Effector memory CD8-positive, alpha-beta T cell (primary cell): ENCODE data around the gene OR8U1.
"Not testable (repeated sequence)": the region's sequence is repeated elsewhere in the genome, so short reads cannot be mapped to it uniquely, and the experiment has no call there.

Experiments used
- ATAC-seq: fragments of 150-1000 bp; cut with Tn5 transposase; replicated peaks from 2 replicates; pipeline ENCODE4 v1.10.0; 2021; ENCODE audit warnings: mild to moderate bottlenecking, moderate library complexity
- DNase-seq, 3 experiments: peaks; one replicate each; pipeline ENCODE4 v3.0.0; 2021
- H3K27ac Mint-ChIP-seq, 2 donors: one replicate each; pipeline ENCODE4 v1.8.0; 2022; ENCODE audit warnings: mild to moderate bottlenecking in 2 of 2, mixed read lengths in 2 of 2, moderate library complexity in 2 of 2
- H3K27me3 Mint-ChIP-seq, 2 donors: one replicate each; pipeline ENCODE4 v1.8.0; 2022; ENCODE audit warnings: mixed read lengths in 2 of 2
- H3K36me3 Mint-ChIP-seq: one replicate; pipeline ENCODE4 v1.8.0; 2022; ENCODE audit warnings: mild to moderate bottlenecking, moderate library complexity, mixed read lengths; ENCODE audit not compliant: insufficient read depth
- H3K4me1 Mint-ChIP-seq, 2 donors: one replicate each; pipeline ENCODE4 v1.8.0; 2022; ENCODE audit warnings: low read depth in 2 of 2, mixed read lengths in 2 of 2
- H3K4me3 Mint-ChIP-seq, 2 donors: one replicate each; pipeline ENCODE4 v1.8.0; 2022; ENCODE audit warnings: mild to moderate bottlenecking in 2 of 2, mixed read lengths in 2 of 2, moderate library complexity in 2 of 2
- H3K9me3 Mint-ChIP-seq, 2 donors: one replicate each; pipeline ENCODE4 v1.8.0; 2022; ENCODE audit warnings: mixed read lengths in 2 of 2
- total RNA-seq, 9 experiments: gene quantifications; one replicate each; lab custom pipeline; 2026; lab: John Stamatoyannopoulos, UW

OR8U1 gene
- 0 reads per million in 9 experiments for total RNA-seq

GRCh38 chr11:56375324-56375723 lies at the start of gene OR8U1:
OR8U1 (plus strand) TSS chr11:56375624; CDS start chr11:56375624, 0 bp downstream.
- no peak within 1 kb of the TSS for H3K27ac Mint-ChIP-seq
- no peaks in the 10 kb centered on the region for H3K27me3 Mint-ChIP-seq
- H3K9me3 Mint-ChIP-seq: peaks cover 10 to 11% of the 10 kb centered on the region in 2 donors
- no peaks in the 10 kb centered on the region for H3K4me1 Mint-ChIP-seq
- DNase-seq (no peak), ATAC-seq (no peak)
- no peak within 1 kb of the TSS for H3K4me3 Mint-ChIP-seq
- no peaks in the 10 kb centered on the region for H3K36me3 Mint-ChIP-seq

DNA sequence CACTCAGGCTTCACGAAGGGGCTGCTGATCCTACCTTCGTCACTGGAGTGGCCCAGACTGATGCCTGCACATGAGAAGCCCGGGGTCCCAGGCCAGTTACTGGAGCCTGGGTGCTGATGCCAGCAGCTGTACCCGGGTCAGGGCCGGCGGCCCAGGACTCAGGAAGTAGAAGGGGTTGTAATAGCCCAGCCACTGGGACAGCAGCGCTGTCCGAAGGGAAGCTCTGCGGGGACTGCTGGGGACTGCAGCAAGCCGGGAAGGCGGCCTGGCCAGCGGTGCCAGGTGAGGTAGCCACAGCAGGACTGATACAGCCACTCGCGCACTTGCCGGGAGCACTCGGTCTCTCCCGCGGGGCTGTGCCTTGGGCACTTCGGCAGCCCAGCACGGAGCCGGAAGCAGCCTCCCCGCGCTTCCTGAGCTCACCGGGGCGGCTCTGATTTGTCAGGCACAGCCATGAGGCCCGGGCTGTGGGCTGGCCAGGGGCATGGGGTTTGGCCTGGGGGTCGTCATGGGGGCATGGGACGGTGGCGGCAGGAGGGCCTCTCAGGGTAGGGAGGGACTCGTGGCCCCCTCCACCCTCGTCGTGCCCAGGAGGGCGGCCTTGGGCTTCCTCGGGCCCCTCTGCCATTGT lies 43.4 kb upstream of the OR8U1 start:
- Mint-ChIP-seq H3K36me3 (no peaks in the 10 kb centered on the region), H3K27me3 (no peaks in the 10 kb centered on the region), H3K4me3 (no peak overlapping the region)

DNA sequence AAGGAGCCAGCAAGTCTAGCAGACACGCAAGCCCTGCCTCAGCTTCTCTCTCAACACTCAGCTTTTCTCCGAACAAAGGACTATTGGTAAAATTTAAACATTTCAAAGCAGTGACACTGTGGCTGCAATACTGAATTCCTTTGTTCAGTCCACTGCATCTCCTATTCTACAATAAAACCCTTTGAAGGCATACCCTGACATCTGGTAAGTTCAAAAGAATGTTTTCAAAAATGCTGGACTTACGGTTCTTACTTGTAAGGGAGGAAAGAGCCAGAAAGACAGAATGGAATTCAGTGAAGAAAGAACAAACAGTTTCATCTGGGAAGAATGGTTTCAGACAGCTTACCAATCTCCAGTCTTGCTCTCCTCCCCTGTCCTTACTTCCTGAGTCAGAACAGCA lies 42.3 kb upstream of the OR8U1 start:
- H3K9me3 Mint-ChIP-seq: peaks cover 9 to 10% of the 10 kb centered on the region in 2 donors
- DNase-seq (no peak), ATAC-seq (no peak)
- H3K27me3 Mint-ChIP-seq: no peaks in the 10 kb centered on the region
- no peak overlapping the region for H3K27ac Mint-ChIP-seq
- no peak overlapping the region for H3K4me3 Mint-ChIP-seq
- no peaks in the 10 kb centered on the region for H3K4me1 Mint-ChIP-seq
- no peaks in the 10 kb centered on the region for H3K36me3 Mint-ChIP-seq

More for the DNA sequence above, 43.4 kb upstream of the OR8U1 start:
- DNase-seq (no peak), ATAC-seq (no peak)
- Mint-ChIP-seq H3K4me1 (no peaks in the 10 kb centered on the region), H3K27ac (no peak overlapping the region), H3K9me3 (peaks cover 10 to 12% of the 10 kb centered on the region in 2 donors)

DNA sequence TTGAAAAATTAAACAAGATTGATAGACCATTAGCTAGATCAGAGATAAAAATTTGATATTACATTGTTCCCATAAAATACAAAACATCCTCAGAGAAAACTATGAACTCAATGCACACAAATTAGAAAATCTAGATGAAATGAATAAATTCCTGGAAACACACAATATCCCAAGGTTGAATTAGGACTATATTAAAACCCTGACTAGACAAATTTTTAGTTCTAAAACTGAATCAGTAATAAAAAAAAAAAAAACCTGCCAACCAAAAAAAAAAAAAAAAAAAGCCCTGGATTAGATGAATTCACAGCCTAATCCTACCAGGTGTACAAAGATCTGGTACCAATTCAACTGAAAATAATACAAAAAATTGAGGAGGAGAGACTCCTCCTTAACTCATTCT lies 35.1 kb upstream of the OR8U1 start:
- DNase-seq: no peak
- Mint-ChIP-seq H3K9me3 (peaks cover 8 to 17% of the 10 kb centered on the region in 2 donors), H3K4me3 (no peak overlapping the region), H3K27me3 (no peaks in the 10 kb centered on the region), H3K36me3 (no peaks in the 10 kb centered on the region), H3K27ac (no peak overlapping the region), H3K4me1 (no peaks in the 10 kb centered on the region)
- ATAC-seq: no peak

DNA sequence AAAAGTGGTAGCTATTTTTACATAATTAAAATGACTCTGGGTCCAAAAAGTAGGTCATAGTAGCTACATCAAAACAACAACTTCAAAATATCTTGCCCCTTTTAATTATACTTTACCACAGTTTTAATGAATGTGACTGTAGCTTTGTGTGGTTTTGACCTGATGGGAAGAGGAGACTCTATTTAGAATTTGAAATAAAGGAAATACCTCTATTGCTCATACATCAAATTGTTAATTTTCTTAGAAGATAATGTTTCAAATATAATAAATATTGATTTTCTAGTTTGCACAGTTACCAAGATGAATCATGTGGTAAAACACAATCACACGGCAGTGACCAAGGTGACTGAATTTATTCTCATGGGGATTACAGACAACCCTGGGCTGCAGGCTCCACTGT lies 29.7 kb upstream of the OR8U1 start, which contains the start of gene OR8K1:
OR8K1 (plus strand) TSS at position 301 of the 400 bp plus-strand sequence; CDS start at position 301, 0 bp downstream.
- DNase-seq (no peak), ATAC-seq (no peak)
- peaks cover 10 to 17% of the 10 kb centered on the region in 2 donors for H3K9me3 Mint-ChIP-seq
- H3K4me3 Mint-ChIP-seq: no peak within 1 kb of the TSS
- H3K36me3 Mint-ChIP-seq: peaks cover 3% of the 10 kb centered on the region
- no peaks in the 10 kb centered on the region for H3K27me3 Mint-ChIP-seq
- H3K4me1 Mint-ChIP-seq: no peaks in the 10 kb centered on the region
- no peak within 1 kb of the TSS for H3K27ac Mint-ChIP-seq

- Mint-ChIP-seq H3K4me1 (no peaks in the 10 kb centered on the region), H3K27me3 (no peaks in the 10 kb centered on the region), H3K27ac (no peak within 1 kb of the TSS), H3K4me3 (no peak within 1 kb of the TSS), H3K9me3 (peaks cover 0 to 3% of the 10 kb centered on the region in 2 donors), H3K36me3 (no peaks in the 10 kb centered on the region)
- DNase-seq (no peak), ATAC-seq (no peak)
Measured at GRCh38 chr11:56353991-56354390, 21.4 kb upstream of the OR8U1 start, which contains the start of gene OR8J1. OR8J1 (plus strand) TSS chr11:56354291; CDS start chr11:56360247, 5,956 bp downstream.

- no peak for ATAC-seq
Measured at GRCh38 chr11:56380120-56380519, 4.7 kb downstream of the OR8U1 start.

DNA sequence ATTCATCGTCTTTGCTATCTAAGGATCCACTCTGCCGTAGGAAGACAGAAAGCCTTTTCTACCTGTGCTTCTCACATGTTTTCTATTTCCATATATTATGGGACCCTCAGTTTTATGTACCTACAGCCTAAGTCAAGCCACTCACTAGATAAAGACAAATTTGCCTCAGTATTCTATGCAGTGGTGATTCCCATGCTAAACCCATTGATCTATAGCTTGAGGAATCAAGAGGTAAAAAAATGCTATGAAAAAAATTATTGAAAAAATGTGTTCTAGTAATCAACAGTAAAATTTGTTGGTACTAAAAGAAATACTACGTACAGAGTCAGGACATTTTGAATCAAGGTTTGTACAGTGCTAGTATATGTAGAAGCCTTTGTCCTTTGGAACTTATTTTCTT lies 19.0 kb downstream of the OR8U1 start:
- DNase-seq: no peak
- H3K4me3 Mint-ChIP-seq: no peak overlapping the region
- H3K27ac Mint-ChIP-seq: no peak overlapping the region
- no peaks in the 10 kb centered on the region for H3K36me3 Mint-ChIP-seq
- H3K4me1 Mint-ChIP-seq: no peaks in the 10 kb centered on the region
- ATAC-seq: no peak
- H3K9me3 Mint-ChIP-seq: peaks cover 11 to 19% of the 10 kb centered on the region in 2 donors
- H3K27me3 Mint-ChIP-seq: no peaks in the 10 kb centered on the region

More at GRCh38 chr11:56380120-56380519, 4.7 kb downstream of the OR8U1 start:
- H3K4me3 Mint-ChIP-seq: no peak overlapping the region
- no peaks in the 10 kb centered on the region for H3K27me3 Mint-ChIP-seq
- peaks cover 15 to 21% of the 10 kb centered on the region in 2 donors for H3K9me3 Mint-ChIP-seq
- H3K4me1 Mint-ChIP-seq: no peaks in the 10 kb centered on the region
- no peak overlapping the region for H3K27ac Mint-ChIP-seq
- no peaks in the 10 kb centered on the region for H3K36me3 Mint-ChIP-seq
- DNase-seq: no peak

- DNase-seq (no peak), ATAC-seq (no peak)
- Mint-ChIP-seq H3K4me1 (no peaks in the 10 kb centered on the region), H3K27me3 (no peaks in the 10 kb centered on the region), H3K4me3 (no peak overlapping the region), H3K36me3 (no peaks in the 10 kb centered on the region), H3K9me3 (peaks cover 7 to 19% of the 10 kb centered on the region in 2 donors), H3K27ac (no peak overlapping the region)
Measured at GRCh38 chr11:56396047-56396446, 20.6 kb downstream of the OR8U1 start.

DNA sequence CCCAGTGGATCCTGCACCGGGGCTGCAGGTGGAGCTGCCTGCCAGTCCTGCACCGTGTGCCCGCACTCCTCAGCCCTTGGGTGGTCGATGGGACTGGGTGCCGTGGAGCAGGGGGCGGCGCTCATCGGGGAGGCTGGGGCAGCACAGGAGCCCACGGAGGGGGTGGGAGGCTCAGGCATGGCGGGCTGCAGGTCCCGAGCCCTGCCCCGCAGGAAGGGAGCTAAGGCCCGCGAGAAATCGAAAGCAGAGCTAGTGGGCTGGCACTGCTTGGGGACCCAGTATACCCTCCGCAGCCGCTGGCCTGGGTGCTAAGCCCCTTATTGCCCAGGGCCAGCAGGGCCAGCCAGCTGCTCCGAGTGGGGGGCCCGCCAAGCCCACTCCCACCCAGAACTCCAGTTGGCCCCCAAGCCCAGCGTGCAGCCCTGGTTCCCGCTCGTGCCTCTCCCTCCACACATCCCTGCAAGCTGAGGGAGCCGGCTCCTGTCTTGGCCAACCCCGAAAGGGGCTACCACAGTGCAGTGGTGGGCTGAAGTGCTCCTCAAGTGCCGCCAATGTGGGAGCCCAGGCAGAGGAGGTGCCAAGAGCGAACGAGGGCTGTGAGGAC lies 26.5 kb downstream of the OR8U1 start:
- ATAC-seq: not testable (repeated sequence)

DNA sequence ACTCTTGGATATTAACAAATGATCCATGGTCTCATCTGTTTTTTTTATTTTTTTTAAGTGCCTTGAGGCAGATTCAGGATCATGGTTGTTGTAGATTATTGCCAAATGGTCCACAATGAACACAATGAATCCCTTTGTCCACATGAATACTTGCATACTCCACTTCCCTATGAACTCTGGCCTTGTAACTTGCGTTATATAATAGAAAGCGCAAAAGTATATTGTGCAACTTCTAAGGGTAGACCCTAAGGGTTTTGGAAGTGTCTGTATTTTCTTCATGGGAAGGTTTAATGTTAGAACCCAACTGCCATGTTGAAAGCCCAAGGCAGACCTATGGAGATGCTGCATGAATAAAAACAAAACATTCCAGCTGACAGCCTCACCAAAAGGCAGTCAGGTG lies 29.0 kb downstream of the OR8U1 start:
- DNase-seq: no peak
- H3K9me3 Mint-ChIP-seq: peaks cover 9 to 31% of the 10 kb centered on the region in 2 donors

More for the DNA sequence above, 26.5 kb downstream of the OR8U1 start:
- H3K4me3 Mint-ChIP-seq, H3K4me1 Mint-ChIP-seq, H3K27me3 Mint-ChIP-seq, H3K36me3 Mint-ChIP-seq, H3K27ac Mint-ChIP-seq, DNase-seq: not testable (repeated sequence)
- peaks cover 9 to 16% of the 10 kb centered on the region in 2 donors for H3K9me3 Mint-ChIP-seq

DNA sequence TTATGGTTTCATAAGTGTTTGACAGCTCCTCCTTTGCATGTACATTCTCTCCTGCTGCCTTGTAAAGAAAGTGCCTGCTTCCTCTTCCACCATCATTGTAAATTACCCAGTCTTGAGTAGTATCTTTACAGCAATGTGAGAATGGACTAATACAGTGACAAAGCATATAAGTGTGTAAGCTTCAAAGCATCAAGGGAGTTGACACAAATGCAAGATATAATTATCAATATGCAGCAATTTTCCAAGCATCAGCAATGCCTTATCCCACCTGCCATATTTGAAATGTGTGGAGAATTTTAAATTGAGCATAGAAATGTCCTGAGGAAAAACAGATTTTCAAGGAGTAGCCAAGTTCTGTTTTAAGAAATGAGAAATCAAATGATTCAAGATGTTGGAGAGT lies 35.4 kb downstream of the OR8U1 start:
- Mint-ChIP-seq H3K4me1 (no peaks in the 10 kb centered on the region), H3K9me3 (peaks cover 9 to 30% of the 10 kb centered on the region in 2 donors), H3K27me3 (no peaks in the 10 kb centered on the region), H3K4me3 (no peak overlapping the region), H3K27ac (no peak overlapping the region), H3K36me3 (no peaks in the 10 kb centered on the region)
- no peak for ATAC-seq
- DNase-seq: no peak

More for the DNA sequence above, 29.0 kb downstream of the OR8U1 start:
- H3K4me3 Mint-ChIP-seq: no peak overlapping the region
- no peaks in the 10 kb centered on the region for H3K27me3 Mint-ChIP-seq
- no peaks in the 10 kb centered on the region for H3K36me3 Mint-ChIP-seq
- ATAC-seq: no peak
- no peak overlapping the region for H3K27ac Mint-ChIP-seq
- H3K4me1 Mint-ChIP-seq: no peaks in the 10 kb centered on the region

- Mint-ChIP-seq H3K4me1 (no peaks in the 10 kb centered on the region), H3K27me3 (no peaks in the 10 kb centered on the region), H3K9me3 (peaks cover 3 to 21% of the 10 kb centered on the region in 2 donors), H3K36me3 (no peaks in the 10 kb centered on the region), H3K27ac (no peak within 1 kb of the TSS), H3K4me3 (no peak within 1 kb of the TSS)
- ATAC-seq: no peak
- no peak for DNase-seq
Measured at GRCh38 chr11:56412396-56412795, 37.0 kb downstream of the OR8U1 start, which contains the start of gene OR5AL1. OR5AL1 (plus strand) TSS chr11:56412696.
